K562 (cell line): Measurements from ENCODE around the gene VWF. TPM values are rescaled to one million over a fixed set of nuclear protein-coding genes. Genes with fewer than 3 reads are reported as not detected.

Source experiments
- ATAC-seq: fragments of 200-7000 bp; cut with Tn5 transposase; 3 replicates; pipeline ENCODE4 v1.9.1; 2020; ENCODE audit warnings: moderate library complexity
- BruUV-seq: library from RNA; stranded (reverse); fragments of 400-500 nt; replicated peaks from 2 replicates; lab custom pipeline; 2021; lab: Mats Ljungman, UMichigan
- CTCF ChIA-PET: fragments of 300-600 bp; formaldehyde crosslinking; extraction: SDS; loops from one replicate; lab custom pipeline; 2021; ENCODE audit warnings: low intra/inter-chr PET ratio; lab: Yijun Ruan, JAX
- POLR2A ChIA-PET: fragments of 300-600, 350-650 bp; sonication (Branson Sonifier 250); formaldehyde crosslinking; extraction: SDS; loops from one replicate; lab custom pipeline; 2021; ENCODE audit warnings: antibody characterized with exemption, inconsistent platforms; lab: Yijun Ruan, JAX
- DNase-seq, 4 experiments: peaks; one replicate each; pipeline versions ENCODE4 v3.0.0 to v3.0.0-alpha.2; 2011 to 2018; ENCODE audit warnings: low spot score in 3 of 4, mixed read lengths in 3 of 4; ENCODE audit errors: extremely low read depth in 1 of 4
- FAIRE-seq: peaks from 2 replicates; lab custom pipeline; 2011; peaks lifted over from hg19 to GRCh38; lab: Jason Lieb, UNC
- H2AFZ ChIP-seq: 2 replicates; pipeline ENCODE4 v1.6.0; 2011; ENCODE audit warnings: low read depth, low read length, control low read depth, inconsistent platforms
- H3K27ac ChIP-seq: fragments of 200-600 bp; 3 replicates; pipeline ENCODE4 v1.8.0; 2011; ENCODE audit warnings: low read depth, mild to moderate bottlenecking, control low read depth, inconsistent platforms, low read length, moderate library complexity, mixed read lengths; ENCODE audit errors: extremely low read depth
- H3K27me3 ChIP-seq, 2 experiments: fragments of 300-600 bp in 1 of 2; 2 replicates in 1 of 2; 3 replicates in 1 of 2; pipeline versions ENCODE4 v1.6.0 to v1.8.0; 2011; ENCODE audit warnings: inconsistent platforms in 2 of 2, low read length in 2 of 2, mild to moderate bottlenecking in 1 of 2, mixed read lengths in 1 of 2, moderate library complexity in 1 of 2; ENCODE audit not compliant: control insufficient read depth in 2 of 2, insufficient read depth in 2 of 2
- H3K36me3 ChIP-seq: fragments of 300-600 bp; 3 replicates; pipeline ENCODE4 v1.8.0; 2011; ENCODE audit warnings: mild to moderate bottlenecking, low read length, inconsistent platforms; ENCODE audit not compliant: control insufficient read depth, insufficient read depth
- H3K4me1 ChIP-seq, 2 experiments: fragments of 200-600 bp in 1 of 2; replicated peaks in 1 of 2; 2 replicates in 1 of 2; 3 replicates in 1 of 2; pipeline versions ENCODE4 v1.5.1 to v1.8.0; 2011; ENCODE audit warnings: inconsistent platforms in 2 of 2, low read length in 2 of 2, mild to moderate bottlenecking in 1 of 2, mixed read lengths in 1 of 2, moderate library complexity in 1 of 2; ENCODE audit not compliant: control insufficient read depth in 2 of 2, insufficient read depth in 2 of 2
- H3K4me2 ChIP-seq: 2 replicates; pipeline ENCODE4 v1.6.1; 2011; ENCODE audit warnings: low read length, control low read depth, inconsistent platforms, mixed read lengths; ENCODE audit not compliant: insufficient read depth
- H3K4me3 ChIP-seq: fragments of 200-600 bp; sonication (generic), shearing (Covaris generic); 2 replicates; pipeline ENCODE4 v1.5.1; 2016; ENCODE audit warnings: control low read depth, inconsistent platforms
- H3K79me2 ChIP-seq: fragments of 200-600 bp; 3 replicates; pipeline ENCODE4 v1.8.0; 2011; ENCODE audit warnings: low read length, inconsistent platforms; ENCODE audit not compliant: control insufficient read depth, insufficient read depth
- H3K9ac ChIP-seq, 2 experiments: 2 replicates each; pipeline versions ENCODE4 v1.6.0 to v1.6.1; 2011; ENCODE audit warnings: low read depth in 2 of 2, low read length in 2 of 2, control low read depth in 1 of 2, inconsistent platforms in 1 of 2, mild to moderate bottlenecking in 1 of 2, mixed read lengths in 1 of 2; ENCODE audit not compliant: insufficient read depth in 1 of 2
- H3K9me1 ChIP-seq: one replicate; pipeline ENCODE4 v1.6.0; 2011; ENCODE audit warnings: inconsistent platforms, mild to moderate bottlenecking, low read length, moderate library complexity; ENCODE audit not compliant: control insufficient read depth, insufficient read depth
- H3K9me3 ChIP-seq: replicated peaks from 2 replicates; pipeline ENCODE4 v1.5.1; 2011; ENCODE audit warnings: low read depth, low read length, inconsistent platforms; ENCODE audit not compliant: control insufficient read depth, insufficient read depth
- H4K20me1 ChIP-seq: replicated peaks from 2 replicates; pipeline ENCODE4 v1.6.1; 2011; ENCODE audit warnings: low read length, inconsistent platforms, mixed read lengths; ENCODE audit not compliant: control insufficient read depth, insufficient read depth
- ATF6 ChIP-seq: sonication (generic); formaldehyde crosslinking; IDR thresholded peaks from 2 replicates; pipeline ENCODE4 v1.4.0; 2020; ENCODE audit warnings: mild to moderate bottlenecking, missing genetic modification reagents
- FOXM1 ChIP-seq, 2 experiments: fragments of 450-650 bp in 1 of 2; sonication (generic) in 1 of 2; formaldehyde crosslinking in 1 of 2; IDR thresholded peaks; 2 replicates each; pipeline versions ENCODE4 v1.6.1 to v1.9.0; 2017 to 2022; ENCODE audit warnings: low read depth in 2 of 2, mild to moderate bottlenecking in 2 of 2, missing genetic modification reagents in 1 of 2, moderate library complexity in 1 of 2
- MAFG ChIP-seq: fragments of 450-650 bp; conservative IDR thresholded peaks from 2 replicates; pipeline ENCODE4 v1.6.1; 2016; ENCODE audit warnings: missing genetic modification characterization, missing compliant biosample characterization
- SLC30A9 ChIP-seq: fragments of 250-450 bp; sonication (Bioruptor Pico); IDR thresholded peaks from 2 replicates; pipeline ENCODE4 v1.8.0; 2022; ENCODE audit warnings: mild to moderate bottlenecking, moderate library complexity
- in situ Hi-C: fragments of 300-500 bp; cut with MboI; formaldehyde crosslinking; loops from 4 replicates; pipeline ENCODE4 v1.15.0; 2018; ENCODE audit warnings: inconsistent platforms, mixed read lengths
- intact Hi-C: fragments of 100-400 bp; cut with micrococcal nuclease; formaldehyde crosslinking; loops from 2 replicates; pipeline ENCODE4 v1.14.2; 2022
- polyA plus RNA-seq, 8 experiments: library from polyadenylated mRNA; depleted of rRNA in 4 of 8; stranded (reverse) in 5 of 8; unstranded in 3 of 8; fragments of >200 nt; fragmentation: Nextera tagmentation in 2 of 8; fragmentation: Illumina TruSeq in 1 of 8; extraction: Ambion mirVana in 2 of 8; extraction: Trizol in 1 of 8; gene quantifications; 2 replicates each; pipeline versions ENCODE4 v1.2.1 to v1.2.3, GENCODE V29; 2011 to 2014; ENCODE audit warnings: inconsistent platforms in 1 of 8, missing spikeins in 1 of 8
- total RNA-seq, 7 experiments: library from RNA; depleted of rRNA in 6 of 7; stranded (reverse); fragments of >200 nt in 6 of 7; fragmentation: Illumina TruSeq in 2 of 7; extraction: Trizol in 2 of 7; gene quantifications; 2 replicates each; pipeline versions ENCODE4 v1.2.1 to v1.2.3, GENCODE V29; 2011 to 2021; ENCODE audit warnings: low replicate concordance in 1 of 7

The VWF gene
- total and polyA plus RNA-seq, 9 of the 15 experiments (the other 6 are each of a cell fraction or from before 2014, with no cell fraction given): 0.53 TPM; not detected in 8

GRCh38 chr12:6049587-6049986, 74.9 kb downstream of the VWF start:
- in situ Hi-C loops (no loop called here), intact Hi-C loops (no loop called here)
- CTCF ChIA-PET: interaction anchor here (0.8 kb wide), 1 partner anchor 9 kb away, joined by 3 read pairs; no protein-coding TSS in a partner anchor

More at GRCh38 chr12:6049587-6049986, 74.9 kb downstream of the VWF start:
- Histone ChIP-seq H3K36me3 (no peaks in the 10 kb centered on the region), H3K9me1 (no peaks in the 10 kb centered on the region), H3K4me3 (no peak overlapping the region), H3K4me1 (no peaks in the 10 kb centered on the region), H3K79me2 (no peaks in the 10 kb centered on the region), H3K27ac (no peak overlapping the region), H3K4me2 (no peak overlapping the region), H3K9ac (no peak overlapping the region), H2AFZ (no peak overlapping the region), H4K20me1 (no peaks in the 10 kb centered on the region), H3K9me3 (no peaks in the 10 kb centered on the region), H3K27me3 (peaks cover 2 to 34% of the 10 kb centered on the region in 2 experiments; a peak in 4 of 5 replicates)
- ATAC-seq: no peak
- no peak for DNase-seq
- POLR2A ChIA-PET: no interaction called here
- no peak for FAIRE-seq
- no TSS peak for BruUV-seq
- no peak for TF ChIP-seq SLC30A9 (CRISPR knock-in tag)
- TF ChIP-seq ATF6: no peak
- TF ChIP-seq MAFG (tag): peak; percentile 73
- TF ChIP-seq FOXM1 (IDR thresholded peaks at IDR 0.05; ENCODE audit: low read depth): no peak
- TF ChIP-seq FOXM1 (CRISPR knock-in tag; IDR thresholded peaks at IDR 0.05; ENCODE audit: low read depth): no peak
